ENCODE data around the gene PTAFR.

- TF ChIP-seq POLR2A (IDR thresholded peaks at IDR 0.05) (no peak), EP300 (IDR thresholded peaks at IDR 0.05) (no peak)
- TF ChIP-seq, protein P1, sequence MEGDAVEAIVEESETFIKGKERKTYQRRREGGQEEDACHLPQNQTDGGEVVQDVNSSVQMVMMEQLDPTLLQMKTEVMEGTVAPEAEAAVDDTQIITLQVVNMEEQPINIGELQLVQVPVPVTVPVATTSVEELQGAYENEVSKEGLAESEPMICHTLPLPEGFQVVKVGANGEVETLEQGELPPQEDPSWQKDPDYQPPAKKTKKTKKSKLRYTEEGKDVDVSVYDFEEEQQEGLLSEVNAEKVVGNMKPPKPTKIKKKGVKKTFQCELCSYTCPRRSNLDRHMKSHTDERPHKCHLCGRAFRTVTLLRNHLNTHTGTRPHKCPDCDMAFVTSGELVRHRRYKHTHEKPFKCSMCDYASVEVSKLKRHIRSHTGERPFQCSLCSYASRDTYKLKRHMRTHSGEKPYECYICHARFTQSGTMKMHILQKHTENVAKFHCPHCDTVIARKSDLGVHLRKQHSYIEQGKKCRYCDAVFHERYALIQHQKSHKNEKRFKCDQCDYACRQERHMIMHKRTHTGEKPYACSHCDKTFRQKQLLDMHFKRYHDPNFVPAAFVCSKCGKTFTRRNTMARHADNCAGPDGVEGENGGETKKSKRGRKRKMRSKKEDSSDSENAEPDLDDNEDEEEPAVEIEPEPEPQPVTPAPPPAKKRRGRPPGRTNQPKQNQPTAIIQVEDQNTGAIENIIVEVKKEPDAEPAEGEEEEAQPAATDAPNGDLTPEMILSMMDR (IDR thresholded peaks at IDR 0.05), result no peak
These were observed 14.6 kb upstream of the PTAFR start for GRCh38 chr1:28190996-28191645.

Data from tibial nerve (tissue), 4 donors.